ENCODE results near the gene SNX6. TPM values are rescaled to one million over a fixed set of nuclear protein-coding genes. Genes with fewer than 3 reads are reported as not detected.

Gene SNX6
- total and polyA plus RNA-seq, 2 experiments from 2014 or later: 110 to 157 TPM

DNA sequence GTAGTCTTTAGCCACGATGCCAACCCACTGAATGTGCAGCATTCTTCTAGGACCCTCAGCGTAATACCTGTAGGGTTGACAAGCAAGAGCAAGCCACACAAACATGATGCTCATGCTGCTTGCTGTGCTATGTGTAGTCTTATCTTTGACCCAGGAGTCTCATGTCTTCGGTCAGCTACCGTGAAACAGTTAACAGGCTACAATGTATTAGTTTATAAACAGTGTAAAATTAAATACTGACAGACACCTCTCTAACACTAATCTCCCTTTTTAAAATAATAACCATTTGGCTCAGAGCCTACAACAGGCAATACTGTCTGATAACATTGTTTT is 92.3 kb downstream of the SNX6 start:
- H3K36me3 Mint-ChIP-seq (ENCODE audit: low read depth): peaks cover 18% of the 10 kb centered on the region
- H3K4me1 ChIP-seq (ENCODE audit: insufficient read depth): peaks cover 6% of the 10 kb centered on the region
- peaks cover 9% of the 10 kb centered on the region; the same call in 1 of the 2 replicates for H3K36me3 ChIP-seq (ENCODE audit: insufficient read depth)
- TF ChIP-seq, protein P1, sequence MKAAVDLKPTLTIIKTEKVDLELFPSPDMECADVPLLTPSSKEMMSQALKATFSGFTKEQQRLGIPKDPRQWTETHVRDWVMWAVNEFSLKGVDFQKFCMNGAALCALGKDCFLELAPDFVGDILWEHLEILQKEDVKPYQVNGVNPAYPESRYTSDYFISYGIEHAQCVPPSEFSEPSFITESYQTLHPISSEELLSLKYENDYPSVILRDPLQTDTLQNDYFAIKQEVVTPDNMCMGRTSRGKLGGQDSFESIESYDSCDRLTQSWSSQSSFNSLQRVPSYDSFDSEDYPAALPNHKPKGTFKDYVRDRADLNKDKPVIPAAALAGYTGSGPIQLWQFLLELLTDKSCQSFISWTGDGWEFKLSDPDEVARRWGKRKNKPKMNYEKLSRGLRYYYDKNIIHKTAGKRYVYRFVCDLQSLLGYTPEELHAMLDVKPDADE (IDR thresholded peaks at IDR 0.05): no peak
- TF ChIP-seq JUNB (IDR thresholded peaks at IDR 0.05; ENCODE audit: unreplicated experiment) (no peak), NANOG (IDR thresholded peaks at IDR 0.05; ENCODE audit: borderline replicate concordance) (no peak), CREB1 (CRISPR knock-in tag; IDR thresholded peaks at IDR 0.05; ENCODE audit: low read depth) (no peak), EZH2 (IDR thresholded peaks at IDR 0.05; ENCODE audit: low read depth, unreplicated experiment) (no peak), STAT1 (IDR thresholded peaks at IDR 0.05; ENCODE audit: unreplicated experiment) (no peak), EZH2phosphoT487 (IDR thresholded peaks at IDR 0.05; ENCODE audit: unreplicated experiment) (no peak), POLR2AphosphoS5 (IDR thresholded peaks at IDR 0.05; ENCODE audit: low read depth) (no peak), ZNF114 (CRISPR knock-in tag; IDR thresholded peaks at IDR 0.05) (no peak), ZNF331 (CRISPR knock-in tag; IDR thresholded peaks at IDR 0.05; ENCODE audit: low read depth) (no peak)
- TF ChIP-seq, protein P2, sequence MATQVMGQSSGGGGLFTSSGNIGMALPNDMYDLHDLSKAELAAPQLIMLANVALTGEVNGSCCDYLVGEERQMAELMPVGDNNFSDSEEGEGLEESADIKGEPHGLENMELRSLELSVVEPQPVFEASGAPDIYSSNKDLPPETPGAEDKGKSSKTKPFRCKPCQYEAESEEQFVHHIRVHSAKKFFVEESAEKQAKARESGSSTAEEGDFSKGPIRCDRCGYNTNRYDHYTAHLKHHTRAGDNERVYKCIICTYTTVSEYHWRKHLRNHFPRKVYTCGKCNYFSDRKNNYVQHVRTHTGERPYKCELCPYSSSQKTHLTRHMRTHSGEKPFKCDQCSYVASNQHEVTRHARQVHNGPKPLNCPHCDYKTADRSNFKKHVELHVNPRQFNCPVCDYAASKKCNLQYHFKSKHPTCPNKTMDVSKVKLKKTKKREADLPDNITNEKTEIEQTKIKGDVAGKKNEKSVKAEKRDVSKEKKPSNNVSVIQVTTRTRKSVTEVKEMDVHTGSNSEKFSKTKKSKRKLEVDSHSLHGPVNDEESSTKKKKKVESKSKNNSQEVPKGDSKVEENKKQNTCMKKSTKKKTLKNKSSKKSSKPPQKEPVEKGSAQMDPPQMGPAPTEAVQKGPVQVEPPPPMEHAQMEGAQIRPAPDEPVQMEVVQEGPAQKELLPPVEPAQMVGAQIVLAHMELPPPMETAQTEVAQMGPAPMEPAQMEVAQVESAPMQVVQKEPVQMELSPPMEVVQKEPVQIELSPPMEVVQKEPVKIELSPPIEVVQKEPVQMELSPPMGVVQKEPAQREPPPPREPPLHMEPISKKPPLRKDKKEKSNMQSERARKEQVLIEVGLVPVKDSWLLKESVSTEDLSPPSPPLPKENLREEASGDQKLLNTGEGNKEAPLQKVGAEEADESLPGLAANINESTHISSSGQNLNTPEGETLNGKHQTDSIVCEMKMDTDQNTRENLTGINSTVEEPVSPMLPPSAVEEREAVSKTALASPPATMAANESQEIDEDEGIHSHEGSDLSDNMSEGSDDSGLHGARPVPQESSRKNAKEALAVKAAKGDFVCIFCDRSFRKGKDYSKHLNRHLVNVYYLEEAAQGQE (IDR thresholded peaks at IDR 0.05; ENCODE audit: unreplicated experiment): no peak
- TF ChIP-seq, protein P3, sequence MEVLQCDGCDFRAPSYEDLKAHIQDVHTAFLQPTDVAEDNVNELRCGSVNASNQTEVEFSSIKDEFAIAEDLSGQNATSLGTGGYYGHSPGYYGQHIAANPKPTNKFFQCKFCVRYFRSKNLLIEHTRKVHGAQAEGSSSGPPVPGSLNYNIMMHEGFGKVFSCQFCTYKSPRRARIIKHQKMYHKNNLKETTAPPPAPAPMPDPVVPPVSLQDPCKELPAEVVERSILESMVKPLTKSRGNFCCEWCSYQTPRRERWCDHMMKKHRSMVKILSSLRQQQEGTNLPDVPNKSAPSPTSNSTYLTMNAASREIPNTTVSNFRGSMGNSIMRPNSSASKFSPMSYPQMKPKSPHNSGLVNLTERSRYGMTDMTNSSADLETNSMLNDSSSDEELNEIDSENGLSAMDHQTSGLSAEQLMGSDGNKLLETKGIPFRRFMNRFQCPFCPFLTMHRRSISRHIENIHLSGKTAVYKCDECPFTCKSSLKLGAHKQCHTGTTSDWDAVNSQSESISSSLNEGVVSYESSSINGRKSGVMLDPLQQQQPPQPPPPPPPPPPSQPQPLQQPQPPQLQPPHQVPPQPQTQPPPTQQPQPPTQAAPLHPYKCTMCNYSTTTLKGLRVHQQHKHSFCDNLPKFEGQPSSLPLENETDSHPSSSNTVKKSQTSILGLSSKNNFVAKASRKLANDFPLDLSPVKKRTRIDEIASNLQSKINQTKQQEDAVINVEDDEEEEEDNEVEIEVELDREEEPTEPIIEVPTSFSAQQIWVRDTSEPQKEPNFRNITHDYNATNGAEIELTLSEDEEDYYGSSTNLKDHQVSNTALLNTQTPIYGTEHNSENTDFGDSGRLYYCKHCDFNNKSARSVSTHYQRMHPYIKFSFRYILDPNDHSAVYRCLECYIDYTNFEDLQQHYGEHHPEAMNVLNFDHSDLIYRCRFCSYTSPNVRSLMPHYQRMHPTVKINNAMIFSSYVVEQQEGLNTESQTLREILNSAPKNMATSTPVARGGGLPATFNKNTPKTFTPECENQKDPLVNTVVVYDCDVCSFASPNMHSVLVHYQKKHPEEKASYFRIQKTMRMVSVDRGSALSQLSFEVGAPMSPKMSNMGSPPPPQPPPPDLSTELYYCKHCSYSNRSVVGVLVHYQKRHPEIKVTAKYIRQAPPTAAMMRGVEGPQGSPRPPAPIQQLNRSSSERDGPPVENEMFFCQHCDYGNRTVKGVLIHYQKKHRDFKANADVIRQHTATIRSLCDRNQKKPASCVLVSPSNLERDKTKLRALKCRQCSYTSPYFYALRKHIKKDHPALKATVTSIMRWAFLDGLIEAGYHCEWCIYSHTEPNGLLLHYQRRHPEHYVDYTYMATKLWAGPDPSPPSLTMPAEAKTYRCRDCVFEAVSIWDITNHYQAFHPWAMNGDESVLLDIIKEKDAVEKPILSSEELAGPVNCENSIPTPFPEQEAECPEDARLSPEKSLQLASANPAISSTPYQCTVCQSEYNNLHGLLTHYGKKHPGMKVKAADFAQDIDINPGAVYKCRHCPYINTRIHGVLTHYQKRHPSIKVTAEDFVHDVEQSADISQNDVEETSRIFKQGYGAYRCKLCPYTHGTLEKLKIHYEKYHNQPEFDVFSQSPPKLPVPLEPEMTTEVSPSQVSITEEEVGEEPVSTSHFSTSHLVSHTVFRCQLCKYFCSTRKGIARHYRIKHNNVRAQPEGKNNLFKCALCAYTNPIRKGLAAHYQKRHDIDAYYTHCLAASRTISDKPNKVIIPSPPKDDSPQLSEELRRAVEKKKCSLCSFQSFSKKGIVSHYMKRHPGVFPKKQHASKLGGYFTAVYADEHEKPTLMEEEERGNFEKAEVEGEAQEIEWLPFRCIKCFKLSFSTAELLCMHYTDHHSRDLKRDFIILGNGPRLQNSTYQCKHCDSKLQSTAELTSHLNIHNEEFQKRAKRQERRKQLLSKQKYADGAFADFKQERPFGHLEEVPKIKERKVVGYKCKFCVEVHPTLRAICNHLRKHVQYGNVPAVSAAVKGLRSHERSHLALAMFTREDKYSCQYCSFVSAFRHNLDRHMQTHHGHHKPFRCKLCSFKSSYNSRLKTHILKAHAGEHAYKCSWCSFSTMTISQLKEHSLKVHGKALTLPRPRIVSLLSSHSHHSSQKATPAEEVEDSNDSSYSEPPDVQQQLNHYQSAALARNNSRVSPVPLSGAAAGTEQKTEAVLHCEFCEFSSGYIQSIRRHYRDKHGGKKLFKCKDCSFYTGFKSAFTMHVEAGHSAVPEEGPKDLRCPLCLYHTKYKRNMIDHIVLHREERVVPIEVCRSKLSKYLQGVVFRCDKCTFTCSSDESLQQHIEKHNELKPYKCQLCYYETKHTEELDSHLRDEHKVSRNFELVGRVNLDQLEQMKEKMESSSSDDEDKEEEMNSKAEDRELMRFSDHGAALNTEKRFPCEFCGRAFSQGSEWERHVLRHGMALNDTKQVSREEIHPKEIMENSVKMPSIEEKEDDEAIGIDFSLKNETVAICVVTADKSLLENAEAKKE (CRISPR knock-in tag; IDR thresholded peaks at IDR 0.05): no peak
- TF ChIP-seq, protein P4, sequence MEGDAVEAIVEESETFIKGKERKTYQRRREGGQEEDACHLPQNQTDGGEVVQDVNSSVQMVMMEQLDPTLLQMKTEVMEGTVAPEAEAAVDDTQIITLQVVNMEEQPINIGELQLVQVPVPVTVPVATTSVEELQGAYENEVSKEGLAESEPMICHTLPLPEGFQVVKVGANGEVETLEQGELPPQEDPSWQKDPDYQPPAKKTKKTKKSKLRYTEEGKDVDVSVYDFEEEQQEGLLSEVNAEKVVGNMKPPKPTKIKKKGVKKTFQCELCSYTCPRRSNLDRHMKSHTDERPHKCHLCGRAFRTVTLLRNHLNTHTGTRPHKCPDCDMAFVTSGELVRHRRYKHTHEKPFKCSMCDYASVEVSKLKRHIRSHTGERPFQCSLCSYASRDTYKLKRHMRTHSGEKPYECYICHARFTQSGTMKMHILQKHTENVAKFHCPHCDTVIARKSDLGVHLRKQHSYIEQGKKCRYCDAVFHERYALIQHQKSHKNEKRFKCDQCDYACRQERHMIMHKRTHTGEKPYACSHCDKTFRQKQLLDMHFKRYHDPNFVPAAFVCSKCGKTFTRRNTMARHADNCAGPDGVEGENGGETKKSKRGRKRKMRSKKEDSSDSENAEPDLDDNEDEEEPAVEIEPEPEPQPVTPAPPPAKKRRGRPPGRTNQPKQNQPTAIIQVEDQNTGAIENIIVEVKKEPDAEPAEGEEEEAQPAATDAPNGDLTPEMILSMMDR (conservative IDR thresholded peaks at IDR 0.05; ENCODE audit: low read depth in 2 of 2): no peak
- no peaks in the 10 kb centered on the region for H4K20me1 ChIP-seq (replicated peaks; ENCODE audit: insufficient read depth)
- H3K4me3 Mint-ChIP-seq: no peak overlapping the region
- H3F3A ChIP-seq (replicated peaks; ENCODE audit: low read depth): no peaks in the 10 kb centered on the region
- no peak overlapping the region for H3K4me3 ChIP-seq
- no peak overlapping the region for H2AFZ ChIP-seq
- H3K27me3 ChIP-seq (ENCODE audit: insufficient read depth): no peaks in the 10 kb centered on the region
- peaks cover 25% of the 10 kb centered on the region for H3K79me2 ChIP-seq (replicated peaks; ENCODE audit: insufficient read depth)
- ATAC-seq (no peak), DNase-seq (ENCODE audit: low spot score) (no peak)
- peaks cover 6% of the 10 kb centered on the region for H3K27me3 Mint-ChIP-seq (ENCODE audit: insufficient read depth, low read depth, poor library complexity)
- H3K4me2 ChIP-seq: 0 out of 2 replicates have a peak overlapping the region, but pooled peaks have one; percentile 86
- H3K4me1 Mint-ChIP-seq: peaks cover 2% of the 10 kb centered on the region; the same call in 2 of the 3 replicates
- H3K9me3 Mint-ChIP-seq: no peaks in the 10 kb centered on the region
- peak overlapping the region; percentile 96 for H3K27ac ChIP-seq (ENCODE audit: low read depth)
- no peaks in the 10 kb centered on the region for H3K9me2 ChIP-seq (ENCODE audit: insufficient read depth)
- no peak overlapping the region for H3K27ac Mint-ChIP-seq
